TTC549 (cell line): ENCODE results near the gene NKTR.
A peak's percentile ranks its signal among the peaks of the same experiment; 100 is the strongest.
"Not testable (repeated sequence)": the region's sequence is repeated elsewhere in the genome, so short reads cannot be mapped to it uniquely, and the experiment has no call there.

Source experiments
- FAIRE-seq: peaks from 2 replicates; lab custom pipeline; 2012; peaks lifted over from hg19 to GRCh38; lab: Jason Lieb, UNC

The NKTR gene

GRCh38 chr3:42600111-42600957 is at the start of gene NKTR:
Gene NKTR (plus strand): TSS chr3:42600686. CDS start chr3:42601007, 321 bp downstream.
- FAIRE-seq, result peak; percentile 79

GRCh38 chr3:42552830-42553229 is 47.7 kb upstream of the NKTR start:
- FAIRE-seq, result no peak

GRCh38 chr3:42556089-42556632 is 44.3 kb upstream of the NKTR start:
- FAIRE-seq, result no peak

- not testable (repeated sequence) for FAIRE-seq
Observed at GRCh38 chr3:42556817-42557216, 43.7 kb upstream of the NKTR start.

- FAIRE-seq, result no peak
Observed at GRCh38 chr3:42557854-42558253, 42.6 kb upstream of the NKTR start.

GRCh38 chr3:42562047-42562907 is 38.2 kb upstream of the NKTR start:
- no peak for FAIRE-seq

GRCh38 chr3:42569593-42570142 is 30.8 kb upstream of the NKTR start:
- FAIRE-seq, result no peak

GRCh38 chr3:42572278-42572677 is 28.2 kb upstream of the NKTR start:
- FAIRE-seq, result no peak

GRCh38 chr3:42575137-42575741 is 25.2 kb upstream of the NKTR start:
- no peak for FAIRE-seq

GRCh38 chr3:42578054-42578453 is 22.4 kb upstream of the NKTR start:
- FAIRE-seq, result no peak

- not testable (repeated sequence) for FAIRE-seq
Observed at GRCh38 chr3:42579346-42579745, 21.1 kb upstream of the NKTR start.

GRCh38 chr3:42581400-42581708 is 19.1 kb upstream of the NKTR start:
- no peak for FAIRE-seq

- FAIRE-seq, result no peak
Observed at GRCh38 chr3:42581709-42582473, 18.6 kb upstream of the NKTR start, which contains the start of gene SEC22C. Gene SEC22C (minus strand): TSS chr3:42581967. CDS start chr3:42569046, 12,921 bp downstream.

GRCh38 chr3:42582474-42583070 is 17.9 kb upstream of the NKTR start:
- no peak for FAIRE-seq

- no peak for FAIRE-seq
Observed at GRCh38 chr3:42588625-42589024, 11.9 kb upstream of the NKTR start.

GRCh38 chr3:42589382-42590109 is 10.9 kb upstream of the NKTR start:
- no peak for FAIRE-seq

- no peak for FAIRE-seq
Observed at GRCh38 chr3:42590989-42591756, 9.3 kb upstream of the NKTR start.

GRCh38 chr3:42591811-42592210 is 8.7 kb upstream of the NKTR start:
- FAIRE-seq, result no peak

GRCh38 chr3:42593635-42594034 is 6.9 kb upstream of the NKTR start:
- no peak for FAIRE-seq

- FAIRE-seq, result no peak
Observed at GRCh38 chr3:42595682-42596081, 4.8 kb upstream of the NKTR start.
